HCT116 (cell line): Measurements from ENCODE around the gene ACP2. TPM values are rescaled to one million over a fixed set of nuclear protein-coding genes. Genes with fewer than 3 reads are reported as not detected.

Experiments used
- ATAC-seq: fragments of 200-7000 bp; cut with Tn5 transposase; 2 replicates; pipeline ENCODE4 v1.9.1; 2020; ENCODE audit warnings: mild to moderate bottlenecking, moderate library complexity
- BruUV-seq: library from RNA; stranded (reverse); fragments of 400-500 nt; replicated peaks from 2 replicates; lab custom pipeline; 2021; lab: Mats Ljungman, UMichigan
- CTCF ChIA-PET: fragments of 300-600 bp; sonication (Branson Sonifier 250); formaldehyde crosslinking; loops from one replicate; lab custom pipeline; 2021; ENCODE audit warnings: antibody characterized with exemption; lab: Charles Lee
- POLR2A ChIA-PET: fragments of 300-600, 350-600 bp; sonication (Branson Sonifier 250); formaldehyde crosslinking; loops from one replicate; lab custom pipeline; 2021; ENCODE audit warnings: antibody characterized with exemption; lab: Charles Lee
- RAD21 ChIA-PET, 2 experiments: fragments of 300-600 bp; sonication (Branson Sonifier 250); formaldehyde crosslinking; loops; one replicate each; lab custom pipeline; 2023; ENCODE audit warnings: low total read pairs in 2 of 2; ENCODE audit not compliant: uncharacterized antibody in 2 of 2, unreplicated experiment in 2 of 2, low non-redundant PET in 1 of 2; lab: Charles Lee
- DNase-seq: peaks from one replicate; pipeline ENCODE4 v3.0.0-alpha.2; 2010; ENCODE audit warnings: low read depth, low spot score
- H2AFZ ChIP-seq: fragments of 200-600 bp; shearing (Covaris generic), sonication (generic); 2 replicates; pipeline ENCODE4 v1.6.1; 2017; ENCODE audit warnings: low read depth, mixed run types, mixed read lengths, antibody characterized with exemption, low read length; ENCODE audit not compliant: poor library complexity, severe bottlenecking
- H3K27ac ChIP-seq: 2 replicates; pipeline ENCODE4 v1.5.1; 2012; ENCODE audit warnings: low read depth, low read length
- H3K27me3 ChIP-seq: fragments of 200-600 bp; sonication (generic); 2 replicates; pipeline ENCODE4 v1.6.1; 2016; ENCODE audit warnings: mixed run types, low read length, mixed read lengths; ENCODE audit not compliant: insufficient read depth
- H3K36me3 ChIP-seq, 2 experiments: fragments of 200-500 bp in 1 of 2; fragments of 200-600 bp in 1 of 2; sonication (Bioruptor generic) in 1 of 2; sonication (generic) in 1 of 2; 2 replicates each; pipeline versions ENCODE4 v1.5.1 to v1.6.1; 2014 to 2016; ENCODE audit warnings: low read length in 2 of 2, inconsistent platforms in 1 of 2, mixed read lengths in 1 of 2, mixed run types in 1 of 2; ENCODE audit not compliant: insufficient read depth in 2 of 2, control insufficient read depth in 1 of 2
- H3K4me1 ChIP-seq, 2 experiments: fragments of 200-600 bp in 1 of 2; sonication (generic) in 1 of 2; 2 replicates each; pipeline versions ENCODE4 v1.5.1 to v1.6.1; 2012 to 2017; ENCODE audit warnings: low read length in 2 of 2, inconsistent platforms in 1 of 2, mild to moderate bottlenecking in 1 of 2, mixed read lengths in 1 of 2, mixed run types in 1 of 2, moderate library complexity in 1 of 2; ENCODE audit not compliant: insufficient read depth in 2 of 2, control insufficient read depth in 1 of 2
- H3K4me2 ChIP-seq: fragments of 200-600 bp; sonication (generic); 2 replicates; pipeline ENCODE4 v1.6.1; 2017; ENCODE audit warnings: mixed run types, low read length, mixed read lengths
- H3K4me3 ChIP-seq, 2 experiments: fragments of 200-600 bp in 1 of 2; sonication (generic) in 1 of 2; replicated peaks in 1 of 2; 2 replicates each; pipeline ENCODE4 v1.5.1; 2011 to 2016; ENCODE audit warnings: low read length in 2 of 2, control low read depth in 1 of 2, low read depth in 1 of 2, mild to moderate bottlenecking in 1 of 2, mixed read lengths in 1 of 2, mixed run types in 1 of 2
- H3K79me2 ChIP-seq: fragments of 200-600 bp; sonication (generic); 2 replicates; pipeline ENCODE4 v1.6.1; 2017; ENCODE audit warnings: mild to moderate bottlenecking, mixed run types, low read length, moderate library complexity, mixed read lengths; ENCODE audit not compliant: insufficient read depth
- H3K9ac ChIP-seq: fragments of 200-600 bp; sonication (generic); 2 replicates; pipeline ENCODE4 v1.6.1; 2016; ENCODE audit warnings: low read length, mixed read lengths
- H3K9me2 ChIP-seq: fragments of 200-600 bp; sonication (generic), shearing (Covaris generic); 2 replicates; pipeline ENCODE4 v1.6.1; 2017; ENCODE audit warnings: mixed run types, mild to moderate bottlenecking, moderate library complexity; ENCODE audit not compliant: insufficient read depth
- H3K9me3 ChIP-seq, 2 experiments: fragments of 200-500 bp in 1 of 2; fragments of 200-600 bp in 1 of 2; sonication (Bioruptor generic) in 1 of 2; sonication (generic) in 1 of 2; 2 replicates each; pipeline ENCODE4 v1.6.1; 2014 to 2017; ENCODE audit warnings: low read length in 2 of 2, mixed read lengths in 2 of 2, inconsistent platforms in 1 of 2, low read depth in 1 of 2, mild to moderate bottlenecking in 1 of 2, mixed run types in 1 of 2, moderate library complexity in 1 of 2; ENCODE audit not compliant: control insufficient read depth in 1 of 2, insufficient read depth in 1 of 2
- H4K20me1 ChIP-seq: fragments of 200-600 bp; sonication (generic), shearing (Covaris generic); 2 replicates; pipeline ENCODE4 v1.6.1; 2017; ENCODE audit warnings: mixed run types, mild to moderate bottlenecking, moderate library complexity; ENCODE audit not compliant: insufficient read depth
- CTCF ChIP-seq, 3 experiments: fragments of 200-600 bp in 1 of 3; sonication (generic) in 1 of 3; IDR thresholded peaks in 2 of 3; conservative IDR thresholded peaks in 1 of 3; 2 replicates each; pipeline ENCODE4 v1.5.1; 2012 to 2017; ENCODE audit warnings: low read depth in 2 of 3, low read length in 2 of 3, antibody characterized with exemption in 1 of 3, borderline replicate concordance in 1 of 3, control low read depth in 1 of 3, mild to moderate bottlenecking in 1 of 3, mixed read lengths in 1 of 3, mixed run types in 1 of 3, moderate library complexity in 1 of 3; ENCODE audit not compliant: insufficient read depth in 1 of 3
- EGR1 ChIP-seq: IDR thresholded peaks from 2 replicates; pipeline ENCODE4 v1.6.1; 2012; ENCODE audit warnings: low read depth
- EZH2phosphoT487 ChIP-seq: fragments of 200-600 bp; IDR thresholded peaks from 2 replicates; pipeline ENCODE4 v1.6.1; 2018; ENCODE audit warnings: antibody characterized with exemption, borderline replicate concordance
- POLR2AphosphoS5 ChIP-seq: IDR thresholded peaks from 2 replicates; pipeline ENCODE4 v1.6.1; 2011; ENCODE audit warnings: mild to moderate bottlenecking, low read depth, low read length, moderate library complexity
- REST ChIP-seq: IDR thresholded peaks from 2 replicates; pipeline ENCODE4 v1.6.1; 2012; ENCODE audit warnings: low read depth
- SIN3A ChIP-seq: IDR thresholded peaks from 2 replicates; pipeline ENCODE4 v1.6.1; 2012; ENCODE audit warnings: low read depth
- SP1 ChIP-seq: IDR thresholded peaks from 2 replicates; pipeline ENCODE4 v1.6.1; 2012; ENCODE audit warnings: low read depth
- TCF7L2 ChIP-seq: IDR thresholded peaks from 2 replicates; pipeline ENCODE4 v1.7.0; 2011; ENCODE audit warnings: borderline replicate concordance, inconsistent platforms; ENCODE audit not compliant: insufficient read depth, insufficient read length; ENCODE audit errors: extremely low read depth
- YY1 ChIP-seq: IDR thresholded peaks from 2 replicates; pipeline ENCODE4 v1.6.1; 2011; ENCODE audit warnings: low read length, low read depth, moderate library complexity, mild to moderate bottlenecking; ENCODE audit not compliant: insufficient replicate concordance; ENCODE audit errors: extremely low read depth
- ZBTB33 ChIP-seq: IDR thresholded peaks from 2 replicates; pipeline ENCODE4 v1.6.1; 2011; ENCODE audit warnings: mild to moderate bottlenecking, low read length, moderate library complexity; ENCODE audit not compliant: insufficient replicate concordance; ENCODE audit errors: extremely low read depth
- ZNF274 ChIP-seq: fragments of 200-500 bp; sonication (Bioruptor generic); IDR thresholded peaks from 2 replicates; pipeline ENCODE4 v1.6.1; 2014; ENCODE audit warnings: mild to moderate bottlenecking, low read depth, low read length, inconsistent platforms
- intact Hi-C: fragments of 100-400 bp; cut with micrococcal nuclease; formaldehyde crosslinking; loops from 2 replicates; pipeline ENCODE4 v1.10.0; 2022
- total RNA-seq: library from RNA; stranded (reverse); gene quantifications from one replicate; pipeline ENCODE4 v1.2.1, GENCODE V29; 2021; ENCODE audit not compliant: unreplicated experiment

ACP2 gene
- total RNA-seq, 1 experiment from 2014 or later, result 21.5 TPM

- Histone ChIP-seq H3K36me3 (peaks cover 12 to 17% of the 10 kb centered on the region in 2 experiments; a peak in 3 of 4 replicates), H3K79me2 (no peaks in the 10 kb centered on the region), H3K27ac (no peak overlapping the region), H4K20me1 (no peaks in the 10 kb centered on the region), H3K9me2 (no peaks in the 10 kb centered on the region), H3K27me3 (no peaks in the 10 kb centered on the region), H3K4me3 (no peak overlapping the region), H3K4me2 (no peak overlapping the region), H3K9ac (no peak overlapping the region), H2AFZ (no peak overlapping the region), H3K4me1 (peaks cover 0 to 8% of the 10 kb centered on the region in 2 experiments; a peak in 1 of 4 replicates), H3K9me3 (no peaks in the 10 kb centered on the region)
- TF ChIP-seq REST (no peak), SIN3A (no peak), TCF7L2 (no peak), YY1 (no peak), ZBTB33 (no peak), EGR1 (no peak), CTCF (IDR thresholded peaks at IDR 0.05 in 2 of 3, conservative IDR thresholded peaks at IDR 0.05 in 1 of 3; ENCODE audit: borderline replicate concordance in 1 of 3, insufficient read depth in 1 of 3, low read depth in 2 of 3, low read length in 2 of 3) (no peak), ZNF274 (no peak), EZH2phosphoT487 (no peak), SP1 (no peak), POLR2AphosphoS5 (no peak)
- DNase-seq, result no peak
- intact Hi-C loops, result no loop called here
- ATAC-seq, result no peak
- CTCF ChIA-PET, result interaction anchor here (1.2 to 1.5 kb wide), 2 partner anchors 14 to 25 kb away, joined by 4 to 7 read pairs; partner anchors contain the start of gene ACP2
- POLR2A ChIA-PET, result interaction anchor here (0.9 kb wide), 1 partner anchor 21 kb away, joined by 3 read pairs; no protein-coding TSS in a partner anchor
- RAD21 ChIA-PET, result interaction anchor here in 1 of 2 experiments (1.2 kb wide), 1 partner anchor 120 kb away, joined by 4 read pairs; no protein-coding TSS in a partner anchor
- no TSS peak for BruUV-seq
These were observed 13.9 kb downstream of the ACP2 start for GRCh38 chr11:47234669-47235100.
